Hematopoietic multipotent progenitor cell treated with erythropoietin and hydrocortisone succinate and interleukin-3 and kit ligand, for 4 days (in vitro differentiated cells): ENCODE data around the gene DYNLT2B.
"Not testable (repeated sequence)": the region's sequence is repeated elsewhere in the genome, so short reads cannot be mapped to it uniquely, and the experiment has no call there.

Source experiments
- DNase-seq: peaks from one replicate; pipeline ENCODE4 v3.0.0-alpha.2; 2015

Gene DYNLT2B

DNA sequence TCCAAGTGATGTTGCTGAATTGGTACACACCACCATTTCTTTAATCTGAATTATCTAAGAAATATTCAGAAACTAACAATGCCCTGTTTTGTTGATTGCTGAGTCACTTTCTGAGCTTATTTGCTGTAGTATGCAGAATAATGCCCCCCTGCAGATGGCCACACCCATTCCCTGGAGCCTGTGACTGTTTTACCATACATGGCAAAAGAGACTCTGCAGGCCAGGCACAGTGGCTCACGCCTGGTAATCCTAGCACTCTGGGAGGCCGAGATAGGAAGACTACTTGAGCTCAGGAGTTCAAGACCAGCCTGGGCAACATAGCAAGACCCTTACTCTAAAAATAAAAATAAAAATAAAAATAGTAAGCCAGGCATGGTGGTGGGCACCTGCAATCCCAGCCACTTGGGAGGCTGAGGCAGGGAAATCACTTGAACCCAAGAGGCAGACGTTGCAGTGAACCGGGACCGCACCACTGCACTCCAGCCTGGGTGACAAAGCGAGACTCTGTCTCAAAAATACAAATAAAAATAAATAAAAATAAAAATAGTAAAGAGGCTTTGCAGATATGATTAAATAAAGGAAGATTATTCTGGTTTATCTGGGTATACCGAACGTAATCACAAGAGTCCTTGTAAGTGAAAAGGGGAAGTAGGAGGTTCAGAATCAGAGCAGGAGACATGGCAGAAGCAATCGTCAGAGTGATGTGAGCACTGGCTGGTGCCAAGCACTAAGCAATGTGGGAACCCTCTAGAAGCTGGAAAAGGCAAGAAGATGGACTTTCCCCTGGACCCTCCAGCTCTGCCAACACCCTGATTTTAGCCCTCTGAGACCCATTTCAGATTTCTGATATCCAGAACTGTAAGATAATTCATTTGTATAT, 49.5 kb downstream of the DYNLT2B start:
- DNase-seq = peak; percentile 77

DNA sequence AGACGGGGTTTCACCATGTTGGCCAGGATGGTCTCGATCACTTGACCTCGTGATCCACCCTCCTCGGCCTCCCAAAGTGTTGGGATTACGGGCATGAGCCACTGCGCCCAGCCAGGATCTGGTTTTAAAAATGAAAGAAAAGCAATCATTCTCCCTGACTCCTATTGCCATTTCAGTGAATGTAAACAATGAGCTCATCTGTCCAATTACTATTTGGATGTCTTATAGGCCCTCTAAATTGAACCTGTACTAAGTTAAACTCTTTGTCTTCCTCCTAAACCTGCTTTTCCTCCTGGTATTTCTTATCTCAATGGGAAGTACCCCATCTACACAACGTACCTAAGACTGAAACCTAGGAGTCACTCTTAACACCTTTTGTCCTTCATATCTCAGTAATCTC, 54.2 kb downstream of the DYNLT2B start:
- no peak for DNase-seq

DNA sequence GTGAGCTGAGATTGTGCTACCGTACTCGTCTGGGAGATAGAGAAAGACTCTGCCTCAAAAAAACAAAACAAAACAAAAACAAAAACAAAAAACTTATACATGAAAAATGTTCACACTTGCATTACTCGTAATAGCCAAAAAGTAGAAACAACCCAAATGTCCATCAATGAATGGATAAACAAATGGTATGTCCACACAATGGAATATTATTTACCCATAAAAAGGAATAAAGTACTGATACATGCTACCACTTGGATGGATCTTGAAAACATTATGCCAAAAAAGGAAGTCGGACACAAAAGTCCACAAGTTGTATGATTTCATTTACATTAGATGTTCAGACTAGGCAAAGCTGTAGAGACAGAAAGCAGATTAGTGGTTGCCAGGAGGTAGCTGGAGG, 57.3 kb downstream of the DYNLT2B start:
- DNase-seq = no peak

DNA sequence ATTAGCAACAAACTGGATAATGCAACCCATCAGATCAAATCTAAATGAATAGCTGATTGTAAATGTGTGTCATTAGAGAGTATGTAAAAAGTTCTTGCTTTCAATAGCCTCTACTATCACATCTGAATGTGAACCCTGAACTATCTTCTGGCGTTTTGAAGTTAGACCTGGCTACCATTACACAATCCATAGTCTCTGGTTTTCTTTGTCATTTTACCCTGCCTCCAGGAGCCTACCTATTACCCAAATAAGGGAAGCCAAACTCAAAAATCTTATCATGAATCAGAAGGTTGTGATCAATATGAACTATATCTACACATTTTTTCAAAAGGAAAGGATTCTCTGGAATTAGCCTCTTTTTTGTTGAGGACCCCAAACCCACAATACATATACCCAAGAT, 62.3 kb downstream of the DYNLT2B start:
- DNase-seq = no peak

DNA sequence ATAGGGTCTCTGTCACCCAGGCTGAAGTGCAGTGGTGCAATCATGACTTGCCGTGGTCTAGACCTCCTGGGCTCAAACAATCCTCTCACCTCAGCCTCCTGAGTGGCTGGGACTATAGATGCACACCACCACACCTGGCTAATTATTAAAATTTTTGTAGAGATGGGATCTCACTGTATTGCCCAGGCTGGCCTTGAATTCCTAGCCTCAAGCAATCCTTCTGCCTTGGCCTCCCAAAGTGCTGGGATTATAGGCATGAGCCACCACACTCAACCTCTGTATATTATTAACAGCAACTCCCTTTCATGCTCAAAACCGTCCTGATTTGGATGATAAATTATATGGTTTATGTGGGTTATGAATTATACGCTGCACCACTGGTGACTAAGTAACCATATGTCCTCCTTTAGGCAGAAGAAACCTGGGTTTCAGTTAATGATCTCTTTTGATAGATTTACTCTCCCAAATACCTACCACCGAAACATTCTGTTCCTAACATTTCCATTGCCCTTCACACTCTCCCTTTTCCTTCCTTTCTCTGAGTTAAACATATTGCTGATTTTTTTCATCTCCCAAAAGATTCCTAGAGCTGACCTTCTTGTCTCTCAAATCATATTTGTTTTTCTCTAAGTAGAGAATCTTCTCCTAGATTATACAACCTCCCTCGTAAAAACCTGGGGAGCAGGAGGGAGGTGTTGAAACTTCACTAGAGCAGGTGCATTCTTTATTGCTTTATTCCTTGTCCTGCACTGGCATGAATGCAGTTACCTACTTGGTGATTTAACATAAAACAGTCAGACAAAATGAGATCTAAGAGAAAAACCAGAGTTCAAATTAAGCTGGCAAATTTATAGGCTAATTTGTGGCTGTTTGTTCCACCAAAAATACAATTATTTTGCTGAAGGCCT, 63.4 kb downstream of the DYNLT2B start:
- DNase-seq = no peak

DNA sequence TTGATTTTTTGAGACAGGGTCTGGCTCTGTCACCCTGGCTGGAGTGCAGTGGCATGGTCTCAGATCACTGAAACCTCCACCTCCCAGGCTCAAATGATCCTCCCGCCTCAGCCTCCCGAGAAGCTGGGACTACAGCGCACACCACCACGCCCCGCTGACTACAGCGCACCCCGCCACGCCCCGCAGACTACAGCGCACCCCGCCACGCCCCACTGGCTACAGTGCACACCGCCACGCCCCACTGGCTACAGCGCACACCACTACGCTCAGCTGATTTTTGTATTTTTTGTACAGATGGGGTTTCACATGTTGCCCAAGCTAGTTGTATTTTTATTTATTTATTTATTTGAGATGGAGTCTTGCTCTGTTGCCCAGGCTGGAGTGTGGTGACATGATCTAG, 66.1 kb downstream of the DYNLT2B start:
- no peak for DNase-seq

DNA sequence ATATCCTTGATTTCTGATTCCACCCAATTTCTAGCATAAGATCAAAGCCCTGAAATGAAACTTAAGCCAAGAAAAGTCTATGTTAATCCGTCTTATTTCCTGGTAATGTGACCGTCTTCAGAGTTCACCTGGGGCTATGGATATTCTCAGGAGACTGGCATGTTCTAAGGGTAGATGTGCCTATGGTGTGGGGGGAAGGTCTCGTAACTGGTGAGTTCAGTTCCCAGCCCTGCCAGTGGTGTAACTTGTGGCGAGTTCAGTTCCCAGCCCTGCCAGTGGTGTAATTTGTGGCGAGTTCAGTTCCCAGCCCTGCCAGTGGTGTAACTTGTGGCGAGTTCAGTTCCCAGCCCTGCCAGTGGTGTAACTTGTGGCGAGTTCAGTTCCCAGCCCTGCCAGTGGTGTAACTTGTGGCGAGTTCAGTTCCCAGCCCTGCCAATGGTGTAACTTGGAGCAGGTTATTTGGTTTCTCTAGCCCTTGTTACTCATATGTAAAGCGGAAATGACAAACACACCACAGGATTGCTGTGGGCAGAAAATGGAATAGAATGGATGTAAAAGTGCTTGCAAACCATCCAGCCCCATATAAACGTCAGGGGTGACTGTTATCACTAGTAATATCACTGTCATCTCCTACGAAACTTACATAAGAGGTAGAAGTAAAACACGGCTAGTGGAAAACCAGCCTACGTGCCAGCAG, 71.3 kb downstream of the DYNLT2B start:
- peak; percentile 75 for DNase-seq

DNA sequence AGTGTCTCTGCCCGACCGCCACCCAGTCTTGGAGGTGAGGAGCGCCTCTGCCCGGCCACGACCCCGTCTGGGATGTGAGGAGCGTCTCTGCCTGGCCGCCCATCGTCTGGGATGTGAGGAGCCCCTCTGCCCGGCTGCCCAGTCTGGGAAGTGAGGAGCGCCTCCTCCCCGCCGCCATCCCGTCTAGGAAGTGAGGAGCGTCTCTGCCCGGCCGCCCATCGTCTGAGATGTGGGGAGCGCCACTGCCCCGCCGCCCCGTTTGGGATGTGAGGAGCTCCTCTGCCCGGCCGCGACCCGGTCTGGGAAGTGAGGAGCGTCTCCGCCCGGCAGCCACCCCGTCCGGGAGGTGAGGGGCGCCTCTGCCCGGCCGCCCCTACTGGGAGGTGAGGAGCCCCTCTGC, 73.9 kb downstream of the DYNLT2B start:
- not testable (repeated sequence) for DNase-seq

DNA sequence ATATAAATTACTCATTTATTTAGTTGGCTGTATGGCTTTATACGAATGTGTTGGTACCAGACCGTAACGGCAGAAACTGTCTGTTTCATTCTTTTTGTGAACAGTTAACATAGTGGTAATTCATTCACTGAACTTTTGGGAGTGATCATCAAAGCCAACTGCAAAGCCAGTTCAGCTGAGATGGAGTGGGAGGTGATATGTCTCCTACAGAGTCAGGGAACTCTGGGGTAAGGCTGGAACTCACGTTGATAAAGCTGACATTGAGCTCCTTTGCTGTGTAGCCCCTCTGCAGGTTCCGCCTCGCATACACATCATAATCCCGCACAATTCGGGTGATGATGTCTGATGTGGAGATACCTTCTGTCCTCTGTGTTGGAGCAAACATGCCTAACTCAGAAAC, 76.3 kb downstream of the DYNLT2B start:
- DNase-seq = no peak
